ENCODE measurements around the gene RTRAF.

Gene RTRAF

GRCh38 chr14:52046376-52046917, 57.1 kb downstream of the RTRAF start:
- intact Hi-C loops (cut with DNase I), result no loop called here
- no peak for DNase-seq

- DNase-seq, result no peak
- intact Hi-C loops (cut with DNase I), result no loop called here
These were observed 58.8 kb downstream of the RTRAF start for GRCh38 chr14:52048116-52048515.

- intact Hi-C loops (cut with DNase I), result no loop called here
- no peak for DNase-seq
These were observed 59.4 kb downstream of the RTRAF start for GRCh38 chr14:52048641-52049204.

- intact Hi-C loops (cut with DNase I), result no loop called here
These were observed 59.9 kb downstream of the RTRAF start for GRCh38 chr14:52049271-52049670.

GRCh38 chr14:52049721-52050588, 60.6 kb downstream of the RTRAF start:
- DNase-seq, result no peak
- intact Hi-C loops (cut with DNase I), result no loop called here

More at GRCh38 chr14:52049271-52049670, 59.9 kb downstream of the RTRAF start:
- DNase-seq, result no peak

GRCh38 chr14:52051251-52051650, 61.9 kb downstream of the RTRAF start:
- intact Hi-C loops (cut with DNase I), result no loop called here
- no peak for DNase-seq

GRCh38 chr14:52051871-52052270, 62.5 kb downstream of the RTRAF start:
- DNase-seq, result no peak
- intact Hi-C loops (cut with DNase I), result no loop called here

GRCh38 chr14:52052288-52052943, 63.1 kb downstream of the RTRAF start:
- intact Hi-C loops (cut with DNase I), result no loop called here

GRCh38 chr14:52053044-52053443, 63.7 kb downstream of the RTRAF start:
- intact Hi-C loops (cut with DNase I), result no loop called here
- DNase-seq, result no peak

More at GRCh38 chr14:52052288-52052943, 63.1 kb downstream of the RTRAF start:
- DNase-seq, result no peak

- no peak for DNase-seq
- intact Hi-C loops (cut with DNase I), result no loop called here
These were observed 65.3 kb downstream of the RTRAF start for GRCh38 chr14:52054678-52055077.

GRCh38 chr14:52055167-52055566, 65.8 kb downstream of the RTRAF start:
- intact Hi-C loops (cut with DNase I), result no loop called here
- DNase-seq, result no peak

- intact Hi-C loops (cut with DNase I), result no loop called here
These were observed 69.0 kb downstream of the RTRAF start for GRCh38 chr14:52058341-52058740.

GRCh38 chr14:52059649-52060048, 70.3 kb downstream of the RTRAF start:
- no peak for DNase-seq
- intact Hi-C loops (cut with DNase I), result no loop called here

More at GRCh38 chr14:52058341-52058740, 69.0 kb downstream of the RTRAF start:
- no peak for DNase-seq

GRCh38 chr14:52060080-52060479, 70.7 kb downstream of the RTRAF start:
- intact Hi-C loops (cut with DNase I), result no loop called here
- no peak for DNase-seq

Data from posterior cingulate gyrus (tissue), 11 donors.